Stimulated activated CD8-positive, alpha-beta memory T cell treated with anti-CD3 and anti-CD28 coated beads, Interleukin-12 subunit alpha, Interleukin-12 subunit beta, amount 100 ng/mL, for 24 hours (primary cell): Measurements from ENCODE around the gene FAM168B.

Source experiments
- DNase-seq: peaks from one replicate; pipeline ENCODE4 v3.0.0-alpha.2; 2020; ENCODE audit errors: extremely low read depth

The FAM168B gene

GRCh38 chr2:131039908-131040660 is 53.2 kb downstream of the FAM168B start:
- no peak for DNase-seq

GRCh38 chr2:131039535-131039907 is 53.7 kb downstream of the FAM168B start:
- DNase-seq = no peak

GRCh38 chr2:131039101-131039440 is 54.2 kb downstream of the FAM168B start:
- no peak for DNase-seq

- DNase-seq = no peak
Observed at GRCh38 chr2:131038258-131039100, 54.8 kb downstream of the FAM168B start.

- no peak for DNase-seq
Observed at GRCh38 chr2:131037398-131038257, 55.6 kb downstream of the FAM168B start.

GRCh38 chr2:131036696-131037397 is 56.4 kb downstream of the FAM168B start:
- no peak for DNase-seq

GRCh38 chr2:131036269-131036668 is 57.0 kb downstream of the FAM168B start:
- no peak for DNase-seq

- DNase-seq = no peak
Observed at GRCh38 chr2:131035826-131036231, 57.4 kb downstream of the FAM168B start.

- no peak for DNase-seq
Observed at GRCh38 chr2:131035112-131035825, 58.0 kb downstream of the FAM168B start.

GRCh38 chr2:131034122-131035051 is 58.9 kb downstream of the FAM168B start:
- DNase-seq = no peak

- no peak for DNase-seq
Observed at GRCh38 chr2:131033786-131034121, 59.5 kb downstream of the FAM168B start.

- DNase-seq = no peak
Observed at GRCh38 chr2:131032393-131032836, 60.8 kb downstream of the FAM168B start.

- no peak for DNase-seq
Observed at GRCh38 chr2:131031875-131032274, 61.4 kb downstream of the FAM168B start.

- DNase-seq = no peak
Observed at GRCh38 chr2:131031431-131031841, 61.8 kb downstream of the FAM168B start.

- DNase-seq = no peak
Observed at GRCh38 chr2:131030478-131030971, 62.7 kb downstream of the FAM168B start.

- DNase-seq = no peak
Observed at GRCh38 chr2:131029812-131030211, 63.4 kb downstream of the FAM168B start.

GRCh38 chr2:131027566-131028528 is 65.4 kb downstream of the FAM168B start:
- no peak for DNase-seq

GRCh38 chr2:131026919-131027318 is 66.3 kb downstream of the FAM168B start:
- no peak for DNase-seq
